BJ (cell line): ENCODE measurements around the gene TBR1. TPM values are rescaled to one million over a fixed set of nuclear protein-coding genes. Genes with fewer than 3 reads are reported as not detected.

Source experiments
- CTCF ChIA-PET: fragments of 350-600 bp; formaldehyde crosslinking; extraction: SDS; loops from one replicate; lab custom pipeline; 2021; ENCODE audit warnings: antibody characterized with exemption, inconsistent platforms; lab: Yijun Ruan, JAX
- POLR2A ChIA-PET: fragments of 300-600 bp; sonication (Branson Sonifier 250); formaldehyde crosslinking; extraction: SDS; loops from one replicate; lab custom pipeline; 2021; ENCODE audit warnings: antibody characterized with exemption; lab: Charles Lee
- DNase-seq: peaks from one replicate; pipeline ENCODE4 v3.0.0-alpha.2; 2011; ENCODE audit warnings: low read depth
- H3K27me3 ChIP-seq: 2 replicates; pipeline ENCODE4 v1.6.0; 2011; ENCODE audit warnings: low read length; ENCODE audit not compliant: control insufficient read depth, insufficient read depth
- H3K36me3 ChIP-seq: 2 replicates; pipeline ENCODE4 v1.5.1; 2011; ENCODE audit warnings: low read length; ENCODE audit not compliant: control insufficient read depth, insufficient read depth
- H3K4me3 ChIP-seq: 2 replicates; pipeline ENCODE4 v1.5.1; 2011; ENCODE audit warnings: low read depth, mild to moderate bottlenecking, control low read depth, low read length
- CTCF ChIP-seq: IDR thresholded peaks from 2 replicates; pipeline ENCODE4 v1.5.1; 2011; ENCODE audit warnings: low read depth, mild to moderate bottlenecking, control low read depth, inconsistent platforms, low read length, moderate library complexity; ENCODE audit not compliant: insufficient read depth
- polyA plus RNA-seq: library from polyadenylated mRNA; depleted of rRNA; stranded (reverse); fragments of >200 nt; gene quantifications from 2 replicates; pipeline ENCODE4 v1.2.3, GENCODE V29; 2011

The TBR1 gene
- polyA plus RNA-seq, 1 experiment: not detected

GRCh38 chr2:161400076-161400475, 16.0 kb upstream of the TBR1 start:
- DNase-seq: no peak
- peaks cover 5% of the 10 kb centered on the region for H3K36me3 ChIP-seq
- no peaks in the 10 kb centered on the region for H3K27me3 ChIP-seq
- no peak for TF ChIP-seq CTCF
- ChIA-PET CTCF (interaction anchor here (0.6 kb wide), 1 partner anchor 524 kb away, joined by 3 read pairs; no protein-coding TSS in a partner anchor), POLR2A (no interaction called here)
- H3K4me3 ChIP-seq: no peak overlapping the region

- ChIA-PET CTCF (no interaction called here), POLR2A (no interaction called here)
- no peak for TF ChIP-seq CTCF
- H3K36me3 ChIP-seq: 0 out of 2 replicates have a peak, but pooled peaks cover 1% of the 10 kb centered on the region
- H3K4me3 ChIP-seq: no peak overlapping the region
- DNase-seq: no peak
- H3K27me3 ChIP-seq: no peaks in the 10 kb centered on the region
Observed at GRCh38 chr2:161402297-161402696, 13.8 kb upstream of the TBR1 start.

GRCh38 chr2:161406316-161406715, 9.8 kb upstream of the TBR1 start:
- Histone ChIP-seq H3K27me3 (no peaks in the 10 kb centered on the region), H3K4me3 (no peak overlapping the region), H3K36me3 (0 out of 2 replicates have a peak, but pooled peaks cover 1% of the 10 kb centered on the region)
- ChIA-PET CTCF (no interaction called here), POLR2A (no interaction called here)
- no peak for TF ChIP-seq CTCF
- no peak for DNase-seq

GRCh38 chr2:161407597-161407996, 8.5 kb upstream of the TBR1 start:
- CTCF ChIA-PET: no interaction called here
- no peaks in the 10 kb centered on the region for H3K27me3 ChIP-seq
- H3K36me3 ChIP-seq: no peaks in the 10 kb centered on the region
- TF ChIP-seq CTCF: no peak
- POLR2A ChIA-PET: no interaction called here
- no peak for DNase-seq
- no peak overlapping the region for H3K4me3 ChIP-seq

- no peak overlapping the region for H3K4me3 ChIP-seq
- H3K36me3 ChIP-seq: no peaks in the 10 kb centered on the region
- CTCF ChIA-PET: no interaction called here
- no peaks in the 10 kb centered on the region for H3K27me3 ChIP-seq
- POLR2A ChIA-PET: no interaction called here
- DNase-seq: no peak
- TF ChIP-seq CTCF: no peak
Observed at GRCh38 chr2:161409308-161409907, 6.7 kb upstream of the TBR1 start.
